Erythroblast (primary cell): Measurements from ENCODE around the gene UHRF1.

Experiments used
- GATA1 ChIP-seq: IDR thresholded peaks from 2 replicates; pipeline ENCODE4 v1.6.1; 2011; ENCODE audit warnings: low read depth, mild to moderate bottlenecking, control low read depth, low read length, moderate library complexity
- POLR2A ChIP-seq: IDR thresholded peaks from 2 replicates; pipeline ENCODE4 v1.6.1; 2011; ENCODE audit warnings: mild to moderate bottlenecking, low read length

GRCh38 chr19:4974880-4975469, 65.7 kb downstream of the UHRF1 start:
- TF ChIP-seq POLR2A: no peak
- TF ChIP-seq GATA1: no peak
